ENCODE results near the gene SPSB1. TPM values are rescaled to one million over a fixed set of nuclear protein-coding genes. Genes with fewer than 3 reads are reported as not detected.

The SPSB1 gene
- total RNA-seq, 1 experiment from 2014 or later = 2.9 TPM

DNA sequence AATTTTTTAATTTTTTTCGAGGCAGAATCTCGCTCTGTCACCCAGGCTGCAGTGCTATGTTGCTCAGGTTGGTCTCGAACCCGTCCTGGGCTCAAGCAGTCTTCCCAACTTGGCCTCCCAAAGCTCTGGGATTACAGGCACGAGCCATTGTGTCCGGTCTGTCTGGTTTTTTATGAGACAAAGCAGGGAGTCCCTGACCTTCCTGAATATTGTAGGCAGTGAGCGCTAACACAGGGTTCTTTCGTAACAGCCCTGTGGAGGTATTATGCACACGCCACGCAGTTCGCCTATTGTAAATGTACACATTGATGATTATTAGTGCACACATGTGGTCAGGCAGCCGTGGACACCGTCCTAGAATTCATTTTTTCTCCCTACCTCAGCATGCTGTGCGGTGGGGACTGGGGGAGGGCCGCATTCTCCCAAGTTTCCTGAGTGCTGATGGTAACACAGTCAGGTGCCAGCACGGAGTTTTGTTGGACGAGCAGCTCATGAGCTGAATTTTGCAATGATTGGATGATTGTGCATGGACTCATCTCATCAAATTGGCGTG, 19.6 kb downstream of the SPSB1 start:
- Mint-ChIP-seq H3K27me3 (ENCODE audit: low read depth) (no peaks in the 10 kb centered on the region), H3K9me3 (no peaks in the 10 kb centered on the region), H3K27ac (no peak overlapping the region), H3K4me1 (peaks cover 11 to 20% of the 10 kb centered on the region in 2 experiments), H3K4me3 (no peak overlapping the region), H3K36me3 (ENCODE audit: insufficient read depth in 1 of 3, low read depth in 3 of 3) (no peaks in the 10 kb centered on the region; a peak in 1 of 7 replicates)
- no peak overlapping the region for H3K4ac ChIP-seq (ENCODE audit: low read depth, low read length)
- no peaks in the 10 kb centered on the region for H3K79me1 ChIP-seq (ENCODE audit: insufficient read depth, low read depth, low read length, poor library complexity, severe bottlenecking)
- no peak overlapping the region for H2AK5ac ChIP-seq (ENCODE audit: insufficient read length, low read length)
- H3K9ac ChIP-seq (ENCODE audit: extremely low read depth, insufficient read length, low read length) = no peak overlapping the region
- TF ChIP-seq, protein P1, sequence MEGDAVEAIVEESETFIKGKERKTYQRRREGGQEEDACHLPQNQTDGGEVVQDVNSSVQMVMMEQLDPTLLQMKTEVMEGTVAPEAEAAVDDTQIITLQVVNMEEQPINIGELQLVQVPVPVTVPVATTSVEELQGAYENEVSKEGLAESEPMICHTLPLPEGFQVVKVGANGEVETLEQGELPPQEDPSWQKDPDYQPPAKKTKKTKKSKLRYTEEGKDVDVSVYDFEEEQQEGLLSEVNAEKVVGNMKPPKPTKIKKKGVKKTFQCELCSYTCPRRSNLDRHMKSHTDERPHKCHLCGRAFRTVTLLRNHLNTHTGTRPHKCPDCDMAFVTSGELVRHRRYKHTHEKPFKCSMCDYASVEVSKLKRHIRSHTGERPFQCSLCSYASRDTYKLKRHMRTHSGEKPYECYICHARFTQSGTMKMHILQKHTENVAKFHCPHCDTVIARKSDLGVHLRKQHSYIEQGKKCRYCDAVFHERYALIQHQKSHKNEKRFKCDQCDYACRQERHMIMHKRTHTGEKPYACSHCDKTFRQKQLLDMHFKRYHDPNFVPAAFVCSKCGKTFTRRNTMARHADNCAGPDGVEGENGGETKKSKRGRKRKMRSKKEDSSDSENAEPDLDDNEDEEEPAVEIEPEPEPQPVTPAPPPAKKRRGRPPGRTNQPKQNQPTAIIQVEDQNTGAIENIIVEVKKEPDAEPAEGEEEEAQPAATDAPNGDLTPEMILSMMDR (conservative IDR thresholded peaks at IDR 0.05) = no peak
- H2BK15ac ChIP-seq (ENCODE audit: low read depth, low read length) = no peak overlapping the region
- no peaks in the 10 kb centered on the region for H4K20me1 ChIP-seq (ENCODE audit: control insufficient read depth, insufficient read depth, insufficient read length)
- no peak overlapping the region for H3K18ac ChIP-seq (ENCODE audit: insufficient read length, low read depth, low read length)
- H2BK120ac ChIP-seq (ENCODE audit: low read depth, low read length, poor library complexity, severe bottlenecking) = no peak overlapping the region
- DNase-seq = no peak
- no CpG with 5 or more reads among the region's 18 CpGs for WGBS (ENCODE audit: extremely low coverage, insufficient read length, low lambda C conversion rate)
- no peak overlapping the region for H3K4me2 ChIP-seq (ENCODE audit: insufficient read depth, insufficient read length, low read length)
- H2BK20ac ChIP-seq (ENCODE audit: low read depth, low read length, poor library complexity, severe bottlenecking) = no peak overlapping the region
- no peaks in the 10 kb centered on the region for H3K9me3 ChIP-seq (ENCODE audit: control insufficient read depth, low read depth, low read length)
- no peak overlapping the region for H3K14ac ChIP-seq (ENCODE audit: insufficient read depth, low read length)
- H3K27me3 ChIP-seq (ENCODE audit: insufficient read depth, low read length) = no peaks in the 10 kb centered on the region
- no peak overlapping the region for H2AFZ ChIP-seq (ENCODE audit: low read length)
- H2BK12ac ChIP-seq (ENCODE audit: insufficient read length, low read depth, low read length) = no peak overlapping the region
- H3T11ph ChIP-seq (ENCODE audit: low read length) = no peak overlapping the region
- no peak overlapping the region for H2BK5ac ChIP-seq (ENCODE audit: insufficient read length, low read length)
- no peak overlapping the region for H4K5ac ChIP-seq (ENCODE audit: insufficient read length, low read depth, low read length)
- no peaks in the 10 kb centered on the region for H3K79me2 ChIP-seq (ENCODE audit: insufficient read depth, low read length)
- H3K56ac ChIP-seq (ENCODE audit: insufficient read length, low read depth, low read length) = no peak overlapping the region
- H4K91ac ChIP-seq (ENCODE audit: insufficient read length, low read depth, low read length) = no peak overlapping the region
- H3K23me2 ChIP-seq (ENCODE audit: insufficient read length, low read depth, low read length, poor library complexity, severe bottlenecking) = no peaks in the 10 kb centered on the region
- H3K23ac ChIP-seq (ENCODE audit: insufficient read length, low read depth, low read length) = no peak overlapping the region
- H3K27ac ChIP-seq (ENCODE audit: insufficient read length, low read depth, low read length) = no peak overlapping the region
- H4K8ac ChIP-seq (replicated peaks; ENCODE audit: insufficient read length, low read depth, low read length) = no peak overlapping the region
- H3K4me1 ChIP-seq (ENCODE audit: insufficient read depth, low read length) = no peaks in the 10 kb centered on the region

Data from H9 (cell line).